Spleen (tissue), 11 donors: ENCODE results near the gene IGFBP3. TPM values are rescaled to one million over a fixed set of nuclear protein-coding genes. Genes with fewer than 3 reads are reported as not detected.

Experiments used
- DNase-seq: peaks from one replicate; pipeline ENCODE4 v3.0.0-alpha.2; 2020
- H3K27ac ChIP-seq, 8 donors: fragments of 200-600 bp; sonication (generic) in 7 of 8; 1 replicate in 4 of 8; 2 replicates in 4 of 8; pipeline versions ENCODE4 v1.5.0 to v1.8.0; 2016 to 2021; ENCODE audit warnings: inconsistent platforms in 4 of 8, mild to moderate bottlenecking in 4 of 8, moderate library complexity in 1 of 8
- H3K27me3 ChIP-seq, 7 donors: fragments of 200-600 bp; sonication (generic) in 6 of 7; replicated peaks in 1 of 7; 1 replicate in 4 of 7; 2 replicates in 3 of 7; pipeline versions ENCODE4 v1.5.0 to v1.8.0; 2016 to 2021; ENCODE audit warnings: inconsistent platforms in 3 of 7, mild to moderate bottlenecking in 1 of 7
- H3K36me3 ChIP-seq, 6 donors: fragments of 200-600 bp; sonication (generic) in 5 of 6; 1 replicate in 4 of 6; 2 replicates in 2 of 6; pipeline versions ENCODE4 v1.5.0 to v1.8.0; 2016 to 2021; ENCODE audit warnings: inconsistent platforms in 2 of 6
- H3K4me1 ChIP-seq, 6 donors: fragments of 200-600 bp; sonication (generic) in 5 of 6; 1 replicate in 3 of 6; 2 replicates in 3 of 6; pipeline versions ENCODE4 v1.5.0 to v1.8.0; 2016 to 2021; ENCODE audit warnings: inconsistent platforms in 3 of 6
- H3K4me3 ChIP-seq, 8 donors: fragments of 200-600 bp; sonication (generic) in 7 of 8; 1 replicate in 4 of 8; 2 replicates in 4 of 8; pipeline versions ENCODE4 v1.5.0 to v1.8.0; 2016 to 2021; ENCODE audit warnings: inconsistent platforms in 4 of 8, mild to moderate bottlenecking in 4 of 8, moderate library complexity in 2 of 8
- H3K9me3 ChIP-seq, 8 donors: fragments of 200-600 bp; sonication (generic) in 7 of 8; 1 replicate in 4 of 8; 2 replicates in 4 of 8; pipeline versions ENCODE4 v1.5.0 to v1.8.0; 2016 to 2021; ENCODE audit warnings: inconsistent platforms in 4 of 8
- CTCF ChIP-seq, 11 experiments: fragments of 200-600 bp in 7 of 11; fragments of 450-650 bp in 4 of 11; sonication (generic) in 4 of 11; IDR thresholded peaks in 8 of 11; conservative IDR thresholded peaks in 3 of 11; 1 replicate in 7 of 11; 2 replicates in 4 of 11; pipeline versions ENCODE4 v1.4.0 to v1.8.0; 2016 to 2021; ENCODE audit warnings: antibody characterized with exemption in 11 of 11, inconsistent platforms in 4 of 11, mild to moderate bottlenecking in 1 of 11
- POLR2A ChIP-seq, 3 donors: fragments of 450-650 bp; IDR thresholded peaks; one replicate each; pipeline ENCODE4 v1.5.1; 2017; ENCODE audit warnings: antibody characterized with exemption in 3 of 3, mild to moderate bottlenecking in 1 of 3
- POLR2AphosphoS5 ChIP-seq, 3 donors: sonication (generic); formaldehyde crosslinking; IDR thresholded peaks; one replicate each; pipeline ENCODE4 v1.5.1; 2017; ENCODE audit warnings: antibody characterized with exemption in 3 of 3
- WGBS, 5 donors: extraction: QIAGEN DNeasy Blood & Tissue Kit in 3 of 5; methylation state at CpG; one replicate each; pipeline versions ENCODE4 v1.1.5 to v1.1.7; 2013 to 2018; 5-methylcytosine and 5-hydroxymethylcytosine counted together
- intact Hi-C: fragments of 100-400 bp; cut with DNase I; formaldehyde crosslinking; loops from one replicate; pipeline ENCODE4 v1.15.0; 2023; ENCODE audit warnings: low total_unique reads
- polyA plus RNA-seq, 3 donors: library from polyadenylated mRNA; stranded (reverse); fragments of 200-250 nt; gene quantifications; one replicate each; pipeline ENCODE4 v1.2.1, GENCODE V29; 2013
- total RNA-seq, 7 donors: library from RNA; depleted of rRNA in 3 of 7; stranded (reverse); fragments of >200 nt in 3 of 7; fragmentation: NEBNext Ultra II Directional in 4 of 7; extraction: Animal tissue kit (Norgen Biotek cat#: 25700) in 4 of 7; gene quantifications; one replicate each; pipeline versions ENCODE4 v1.1.0 to v1.2.1, GENCODE V29; 2016 to 2021
- donor health status: healthy with polysubstance abuse.
- donor health status: DM: no; HTN: no; CAD: no; lungs with moderate emphysema.
- donor health status: DM: no; HTN: no; CAD: no.
- donor health status: Bipolar disorder and iron deficiency.
- donor health status: healthy.
- donor health status: DM: no; HTN: no; CAD: no.
- donor health status: DM: yes; HTN: yes; CAD: no.

The IGFBP3 gene
- total and polyA plus RNA-seq, 10 donors, result 27.2 to 165 (median 79.8) TPM

- TF ChIP-seq POLR2A (IDR thresholded peaks at IDR 0.05) (no peak), CTCF (IDR thresholded peaks at IDR 0.05 in 8 of 11, conservative IDR thresholded peaks at IDR 0.05 in 3 of 11) (no peak), POLR2AphosphoS5 (IDR thresholded peaks at IDR 0.05) (no peak)
These were observed 29.3 kb downstream of the IGFBP3 start for GRCh38 chr7:45891462-45892402.

GRCh38 chr7:45890902-45891461 lies 30.1 kb downstream of the IGFBP3 start:
- H3K27me3 ChIP-seq, result peaks cover 7 to 88% (median 29%) of the 10 kb centered on the region in 7 donors
- H3K4me1 ChIP-seq, result peaks cover 0 to 17% (median 11%) of the 10 kb centered on the region in 6 donors
- TF ChIP-seq POLR2AphosphoS5 (IDR thresholded peaks at IDR 0.05), result no peak
- TF ChIP-seq CTCF (IDR thresholded peaks at IDR 0.05 in 8 of 11, conservative IDR thresholded peaks at IDR 0.05 in 3 of 11), result peak in 10 of 11 experiments; percentile 14 to 57 (median 48)
- intact Hi-C loops, result no loop called here
- H3K4me3 ChIP-seq, result no peak overlapping the region
- H3K9me3 ChIP-seq, result no peaks in the 10 kb centered on the region
- no peaks in the 10 kb centered on the region for H3K36me3 ChIP-seq
- DNase-seq, result no peak
- no peak overlapping the region for H3K27ac ChIP-seq
- WGBS, 5 donors, result 37 to 43% (median 39%) methylated on average over 6 of the region's 6 CpGs

More at GRCh38 chr7:45891462-45892402, 29.3 kb downstream of the IGFBP3 start:
- intact Hi-C loops, result no loop called here
- WGBS, 5 donors, result 76 to 83% (median 77%) methylated on average over 10 of the region's 10 CpGs
- Histone ChIP-seq H3K9me3 (no peaks in the 10 kb centered on the region), H3K27ac (no peak overlapping the region), H3K27me3 (peaks cover 7 to 86% (median 29%) of the 10 kb centered on the region in 7 donors), H3K4me1 (peaks cover 0 to 17% (median 11%) of the 10 kb centered on the region in 6 donors), H3K36me3 (no peaks in the 10 kb centered on the region), H3K4me3 (no peak overlapping the region)
- no peak for DNase-seq

GRCh38 chr7:45890125-45890901 lies 30.8 kb downstream of the IGFBP3 start:
- no peak for TF ChIP-seq POLR2A (IDR thresholded peaks at IDR 0.05)
- TF ChIP-seq POLR2AphosphoS5 (IDR thresholded peaks at IDR 0.05), result no peak
- TF ChIP-seq CTCF (IDR thresholded peaks at IDR 0.05 in 8 of 11, conservative IDR thresholded peaks at IDR 0.05 in 3 of 11), result no peak
- H3K4me1 ChIP-seq, result peaks cover 0 to 17% (median 11%) of the 10 kb centered on the region in 6 donors
- no peak for DNase-seq
- H3K4me3 ChIP-seq, result no peak overlapping the region
- intact Hi-C loops, result no loop called here
- no peaks in the 10 kb centered on the region for H3K36me3 ChIP-seq
- no peaks in the 10 kb centered on the region for H3K9me3 ChIP-seq
- H3K27me3 ChIP-seq, result peaks cover 7 to 87% (median 29%) of the 10 kb centered on the region in 7 donors
- WGBS, 5 donors, result 74 to 88% (median 83%) methylated on average over 8 of the region's 8 CpGs
- no peak overlapping the region for H3K27ac ChIP-seq
